ENCODE data around the gene MYL6. TPM values are rescaled to one million over a fixed set of nuclear protein-coding genes. Genes with fewer than 3 reads are reported as not detected.

The MYL6 gene
- total and polyA plus RNA-seq, 9 of the 15 experiments (the other 6 are each of a cell fraction or from before 2014, with no cell fraction given): 557 to 1,664 (median 958) TPM

DNA sequence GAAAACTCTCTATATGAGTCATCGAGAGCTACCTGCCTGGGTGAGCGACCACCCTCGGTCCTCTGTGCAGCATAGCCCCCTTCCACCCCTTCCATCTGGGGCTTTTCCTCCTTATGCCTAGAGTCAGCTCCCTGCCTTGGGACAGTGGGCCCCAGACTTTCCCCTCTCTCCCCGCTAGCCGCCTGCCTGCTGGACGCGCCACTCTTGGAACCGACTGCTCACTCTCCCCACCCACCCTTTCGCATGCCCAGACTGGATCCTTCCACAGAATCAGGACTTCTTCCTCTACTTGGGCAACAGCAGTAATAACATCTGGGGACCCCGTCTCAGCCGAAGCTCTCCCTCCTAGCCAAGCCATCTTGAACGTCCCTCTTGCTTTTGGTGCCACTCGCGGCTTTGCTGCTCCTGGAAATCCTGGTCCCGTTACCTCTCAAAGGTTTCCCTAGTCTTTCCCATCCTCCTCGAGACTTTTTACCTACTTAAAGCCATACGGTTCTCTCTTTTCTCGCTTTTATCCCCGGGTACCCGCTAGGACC lies 29.4 kb upstream of the MYL6 start (continued):
- TF ChIP-seq ZKSCAN1 (IDR thresholded peaks at IDR 0.05; ENCODE audit: low read depth, low read length): no peak
- TF ChIP-seq, protein P1, sequence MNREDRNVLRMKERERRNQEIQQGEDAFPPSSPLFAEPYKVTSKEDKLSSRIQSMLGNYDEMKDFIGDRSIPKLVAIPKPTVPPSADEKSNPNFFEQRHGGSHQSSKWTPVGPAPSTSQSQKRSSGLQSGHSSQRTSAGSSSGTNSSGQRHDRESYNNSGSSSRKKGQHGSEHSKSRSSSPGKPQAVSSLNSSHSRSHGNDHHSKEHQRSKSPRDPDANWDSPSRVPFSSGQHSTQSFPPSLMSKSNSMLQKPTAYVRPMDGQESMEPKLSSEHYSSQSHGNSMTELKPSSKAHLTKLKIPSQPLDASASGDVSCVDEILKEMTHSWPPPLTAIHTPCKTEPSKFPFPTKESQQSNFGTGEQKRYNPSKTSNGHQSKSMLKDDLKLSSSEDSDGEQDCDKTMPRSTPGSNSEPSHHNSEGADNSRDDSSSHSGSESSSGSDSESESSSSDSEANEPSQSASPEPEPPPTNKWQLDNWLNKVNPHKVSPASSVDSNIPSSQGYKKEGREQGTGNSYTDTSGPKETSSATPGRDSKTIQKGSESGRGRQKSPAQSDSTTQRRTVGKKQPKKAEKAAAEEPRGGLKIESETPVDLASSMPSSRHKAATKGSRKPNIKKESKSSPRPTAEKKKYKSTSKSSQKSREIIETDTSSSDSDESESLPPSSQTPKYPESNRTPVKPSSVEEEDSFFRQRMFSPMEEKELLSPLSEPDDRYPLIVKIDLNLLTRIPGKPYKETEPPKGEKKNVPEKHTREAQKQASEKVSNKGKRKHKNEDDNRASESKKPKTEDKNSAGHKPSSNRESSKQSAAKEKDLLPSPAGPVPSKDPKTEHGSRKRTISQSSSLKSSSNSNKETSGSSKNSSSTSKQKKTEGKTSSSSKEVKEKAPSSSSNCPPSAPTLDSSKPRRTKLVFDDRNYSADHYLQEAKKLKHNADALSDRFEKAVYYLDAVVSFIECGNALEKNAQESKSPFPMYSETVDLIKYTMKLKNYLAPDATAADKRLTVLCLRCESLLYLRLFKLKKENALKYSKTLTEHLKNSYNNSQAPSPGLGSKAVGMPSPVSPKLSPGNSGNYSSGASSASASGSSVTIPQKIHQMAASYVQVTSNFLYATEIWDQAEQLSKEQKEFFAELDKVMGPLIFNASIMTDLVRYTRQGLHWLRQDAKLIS (CRISPR knock-in tag; IDR thresholded peaks at IDR 0.05): no peak
- TF ChIP-seq NCOA6 (IDR thresholded peaks at IDR 0.05): no peak
- TF ChIP-seq, protein P2, sequence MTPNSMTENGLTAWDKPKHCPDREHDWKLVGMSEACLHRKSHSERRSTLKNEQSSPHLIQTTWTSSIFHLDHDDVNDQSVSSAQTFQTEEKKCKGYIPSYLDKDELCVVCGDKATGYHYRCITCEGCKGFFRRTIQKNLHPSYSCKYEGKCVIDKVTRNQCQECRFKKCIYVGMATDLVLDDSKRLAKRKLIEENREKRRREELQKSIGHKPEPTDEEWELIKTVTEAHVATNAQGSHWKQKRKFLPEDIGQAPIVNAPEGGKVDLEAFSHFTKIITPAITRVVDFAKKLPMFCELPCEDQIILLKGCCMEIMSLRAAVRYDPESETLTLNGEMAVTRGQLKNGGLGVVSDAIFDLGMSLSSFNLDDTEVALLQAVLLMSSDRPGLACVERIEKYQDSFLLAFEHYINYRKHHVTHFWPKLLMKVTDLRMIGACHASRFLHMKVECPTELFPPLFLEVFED (CRISPR knock-in tag; conservative IDR thresholded peaks at IDR 0.05): peak; percentile 58; the same call in 1 of the 2 replicates
- TF ChIP-seq, protein P3, sequence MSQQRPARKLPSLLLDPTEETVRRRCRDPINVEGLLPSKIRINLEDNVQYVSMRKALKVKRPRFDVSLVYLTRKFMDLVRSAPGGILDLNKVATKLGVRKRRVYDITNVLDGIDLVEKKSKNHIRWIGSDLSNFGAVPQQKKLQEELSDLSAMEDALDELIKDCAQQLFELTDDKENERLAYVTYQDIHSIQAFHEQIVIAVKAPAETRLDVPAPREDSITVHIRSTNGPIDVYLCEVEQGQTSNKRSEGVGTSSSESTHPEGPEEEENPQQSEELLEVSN (IDR thresholded peaks at IDR 0.05; ENCODE audit: borderline replicate concordance in 1 of 2, extremely low read depth in 1 of 2, insufficient read depth in 1 of 2, insufficient read length in 1 of 2, low read depth in 1 of 2, low read length in 1 of 2, poor library complexity in 1 of 2, severe bottlenecking in 1 of 2): no peak
- no peak for TF ChIP-seq GABPA (tag; conservative IDR thresholded peaks at IDR 0.05; ENCODE audit: low read depth)
- TF ChIP-seq ZEB2 (IDR thresholded peaks at IDR 0.05): no peak
- no peak for TF ChIP-seq FOXJ2 (tag; IDR thresholded peaks at IDR 0.05)
- TF ChIP-seq, protein P4, sequence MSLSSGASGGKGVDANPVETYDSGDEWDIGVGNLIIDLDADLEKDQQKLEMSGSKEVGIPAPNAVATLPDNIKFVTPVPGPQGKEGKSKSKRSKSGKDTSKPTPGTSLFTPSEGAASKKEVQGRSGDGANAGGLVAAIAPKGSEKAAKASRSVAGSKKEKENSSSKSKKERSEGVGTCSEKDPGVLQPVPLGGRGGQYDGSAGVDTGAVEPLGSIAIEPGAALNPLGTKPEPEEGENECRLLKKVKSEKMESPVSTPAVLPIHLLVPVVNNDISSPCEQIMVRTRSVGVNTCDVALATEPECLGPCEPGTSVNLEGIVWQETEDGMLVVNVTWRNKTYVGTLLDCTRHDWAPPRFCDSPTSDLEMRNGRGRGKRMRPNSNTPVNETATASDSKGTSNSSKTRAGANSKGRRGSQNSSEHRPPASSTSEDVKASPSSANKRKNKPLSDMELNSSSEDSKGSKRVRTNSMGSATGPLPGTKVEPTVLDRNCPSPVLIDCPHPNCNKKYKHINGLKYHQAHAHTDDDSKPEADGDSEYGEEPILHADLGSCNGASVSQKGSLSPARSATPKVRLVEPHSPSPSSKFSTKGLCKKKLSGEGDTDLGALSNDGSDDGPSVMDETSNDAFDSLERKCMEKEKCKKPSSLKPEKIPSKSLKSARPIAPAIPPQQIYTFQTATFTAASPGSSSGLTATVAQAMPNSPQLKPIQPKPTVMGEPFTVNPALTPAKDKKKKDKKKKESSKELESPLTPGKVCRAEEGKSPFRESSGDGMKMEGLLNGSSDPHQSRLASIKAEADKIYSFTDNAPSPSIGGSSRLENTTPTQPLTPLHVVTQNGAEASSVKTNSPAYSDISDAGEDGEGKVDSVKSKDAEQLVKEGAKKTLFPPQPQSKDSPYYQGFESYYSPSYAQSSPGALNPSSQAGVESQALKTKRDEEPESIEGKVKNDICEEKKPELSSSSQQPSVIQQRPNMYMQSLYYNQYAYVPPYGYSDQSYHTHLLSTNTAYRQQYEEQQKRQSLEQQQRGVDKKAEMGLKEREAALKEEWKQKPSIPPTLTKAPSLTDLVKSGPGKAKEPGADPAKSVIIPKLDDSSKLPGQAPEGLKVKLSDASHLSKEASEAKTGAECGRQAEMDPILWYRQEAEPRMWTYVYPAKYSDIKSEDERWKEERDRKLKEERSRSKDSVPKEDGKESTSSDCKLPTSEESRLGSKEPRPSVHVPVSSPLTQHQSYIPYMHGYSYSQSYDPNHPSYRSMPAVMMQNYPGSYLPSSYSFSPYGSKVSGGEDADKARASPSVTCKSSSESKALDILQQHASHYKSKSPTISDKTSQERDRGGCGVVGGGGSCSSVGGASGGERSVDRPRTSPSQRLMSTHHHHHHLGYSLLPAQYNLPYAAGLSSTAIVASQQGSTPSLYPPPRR (CRISPR knock-in tag; IDR thresholded peaks at IDR 0.05; ENCODE audit: borderline replicate concordance): no peak
- TF ChIP-seq MED1 (CRISPR knock-in tag; IDR thresholded peaks at IDR 0.05; ENCODE audit: borderline replicate concordance): no peak
- no peak for TF ChIP-seq FOXP1 (CRISPR knock-in tag; IDR thresholded peaks at IDR 0.05)
- TF ChIP-seq ZNF12 (CRISPR knock-in tag; IDR thresholded peaks at IDR 0.05): peak; percentile 60; the same call in 1 of the 2 replicates
- TF ChIP-seq RBFOX2 (IDR thresholded peaks at IDR 0.05; ENCODE audit: low read depth, low read length): peak; percentile 70
- TF ChIP-seq, protein P5, sequence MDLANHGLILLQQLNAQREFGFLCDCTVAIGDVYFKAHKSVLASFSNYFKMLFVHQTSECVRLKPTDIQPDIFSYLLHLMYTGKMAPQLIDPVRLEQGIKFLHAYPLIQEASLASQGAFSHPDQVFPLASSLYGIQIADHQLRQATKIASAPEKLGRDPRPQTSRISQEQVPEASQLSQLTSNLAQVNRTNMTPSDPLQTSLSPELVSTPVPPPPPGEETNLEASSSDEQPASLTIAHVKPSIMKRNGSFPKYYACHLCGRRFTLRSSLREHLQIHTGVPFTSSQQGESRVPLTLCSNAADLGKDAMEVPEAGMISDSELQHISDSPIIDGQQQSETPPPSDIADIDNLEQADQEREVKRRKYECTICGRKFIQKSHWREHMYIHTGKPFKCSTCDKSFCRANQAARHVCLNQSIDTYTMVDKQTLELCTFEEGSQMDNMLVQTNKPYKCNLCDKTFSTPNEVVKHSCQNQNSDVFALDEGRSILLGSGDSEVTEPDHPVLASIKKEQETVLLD (IDR thresholded peaks at IDR 0.05): no peak

All from K562 (cell line).